ENCODE data around the gene CCM2L.
A peak's percentile ranks its signal among the peaks of the same experiment; 100 is the strongest.
"Not testable (repeated sequence)": the region's sequence is repeated elsewhere in the genome, so short reads cannot be mapped to it uniquely, and the experiment has no call there.

The CCM2L gene

DNA sequence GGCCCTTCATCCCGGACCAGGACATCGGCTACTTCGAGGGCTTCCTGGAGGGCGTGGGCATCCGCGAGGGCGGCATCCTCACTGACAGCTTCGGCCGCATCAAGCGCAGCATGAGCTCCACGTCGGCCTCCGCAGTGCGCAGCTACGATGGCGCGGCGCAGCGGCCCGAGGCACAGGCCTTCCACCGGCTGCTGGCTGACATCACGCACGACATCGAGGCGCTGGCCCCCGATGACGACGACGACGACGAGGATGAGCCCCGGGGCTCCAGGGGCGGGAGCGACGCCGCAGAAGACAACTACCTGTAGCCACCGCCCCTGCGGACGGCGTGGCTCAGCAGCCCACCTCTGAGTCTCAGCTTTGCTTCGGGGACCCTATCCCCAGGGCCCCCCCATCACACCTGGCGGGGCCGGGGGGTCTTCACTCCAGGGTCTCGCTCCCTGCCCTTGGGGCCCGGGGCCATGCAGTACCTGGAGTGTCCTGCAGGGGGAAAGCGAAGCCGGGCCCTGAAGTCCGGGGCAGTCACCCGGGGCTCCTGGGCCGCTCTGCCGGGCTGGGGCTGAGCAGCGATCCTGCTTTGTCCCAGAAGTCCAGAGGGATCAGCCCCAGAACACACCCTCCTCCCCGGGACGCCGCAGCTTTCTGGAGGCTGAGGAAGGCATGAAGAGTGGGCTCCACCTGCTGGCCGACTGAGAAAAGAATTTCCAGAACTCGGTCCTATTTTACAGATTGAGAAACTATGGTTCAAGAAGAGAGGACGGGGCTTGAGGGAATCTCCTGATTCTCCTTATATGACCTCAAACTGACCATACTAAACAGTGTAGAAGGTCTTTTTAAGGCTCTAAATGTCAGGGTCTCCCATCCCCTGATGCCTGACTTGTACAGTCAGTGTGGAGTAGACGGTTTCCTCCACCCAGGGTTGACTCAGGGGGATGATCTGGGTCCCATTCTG, 21.0 kb downstream of the CCM2L start:
- peak; percentile 63 for DNase-seq

DNA sequence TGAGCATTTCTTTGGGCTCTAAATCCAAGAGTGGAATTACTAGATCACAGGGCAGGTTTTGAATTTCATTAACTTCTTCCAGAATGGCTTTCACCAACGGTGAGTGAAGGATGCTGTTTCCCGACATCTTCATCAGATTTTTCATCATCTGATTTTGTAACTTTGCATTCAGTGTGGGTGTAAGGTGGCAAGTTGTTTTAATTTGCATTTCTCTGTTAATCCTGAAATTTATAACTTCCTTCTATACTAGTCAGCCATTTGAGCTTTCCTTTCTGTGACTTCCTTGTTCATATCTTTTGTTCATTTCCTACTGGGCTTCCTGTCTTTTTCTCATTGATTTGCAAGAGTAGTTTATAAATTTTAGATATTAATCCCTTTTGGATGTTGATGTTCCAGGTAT, 23.1 kb downstream of the CCM2L start:
- no peak for DNase-seq

DNA sequence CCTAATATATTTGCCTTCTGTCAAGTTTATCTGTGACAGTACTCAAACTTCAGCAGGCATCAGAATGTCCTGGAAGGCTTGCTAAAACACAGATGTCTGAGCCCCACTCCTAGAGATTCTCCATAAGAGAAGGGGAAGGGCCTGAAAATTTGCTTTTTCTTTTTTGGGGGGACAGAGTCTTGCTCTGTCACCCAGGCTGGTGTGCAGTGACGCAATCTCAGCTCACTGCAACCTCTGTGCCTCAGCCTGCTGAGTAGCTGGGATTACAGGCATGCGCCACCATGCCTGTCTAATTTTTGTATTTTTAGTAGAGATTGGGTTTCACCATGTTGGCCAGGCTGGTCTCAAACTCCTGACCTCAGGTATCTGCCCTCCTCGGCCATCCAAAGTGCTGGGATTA, 23.5 kb downstream of the CCM2L start:
- not testable (repeated sequence) for DNase-seq

DNA sequence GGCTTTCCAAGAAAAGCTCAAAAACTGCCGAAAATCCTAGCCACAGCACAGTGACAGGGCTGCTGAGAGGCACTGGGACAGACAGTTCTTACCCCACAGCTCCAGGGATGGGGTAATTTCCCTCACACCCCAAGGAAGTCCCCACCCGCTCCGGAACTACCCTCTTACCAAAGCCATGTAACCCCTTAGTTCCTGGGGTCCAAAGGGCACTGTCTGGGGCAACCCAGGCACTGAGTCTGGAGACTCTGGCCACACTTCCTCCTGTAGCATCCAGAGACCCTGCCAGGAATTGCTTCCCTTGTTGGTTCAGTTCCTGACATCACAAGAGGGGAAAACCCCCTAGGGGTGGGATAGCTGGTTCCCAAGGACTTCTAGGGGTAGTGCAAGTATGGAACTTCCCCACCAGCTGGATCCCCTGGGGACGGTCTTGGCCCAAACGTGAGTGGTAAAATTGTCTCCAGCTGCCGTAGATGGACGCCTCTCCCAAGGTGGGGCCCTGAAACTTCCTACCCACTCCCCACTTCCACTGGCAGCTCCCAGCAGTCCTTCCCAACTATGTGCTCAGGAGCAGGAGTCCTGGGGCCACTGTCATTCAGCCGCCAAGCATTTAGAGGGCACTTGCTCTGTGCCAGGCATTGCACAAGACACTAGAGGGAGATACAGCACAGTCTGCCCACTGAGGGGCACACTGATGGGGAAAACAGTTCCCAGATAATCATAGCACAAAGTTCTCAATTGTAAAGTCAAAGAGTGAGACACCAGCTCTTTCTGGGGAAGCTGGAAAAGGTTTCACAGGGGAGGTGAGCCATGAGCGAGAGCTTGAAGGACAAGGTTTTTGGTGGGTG, 24.6 kb downstream of the CCM2L start:
- no peak for DNase-seq

DNA sequence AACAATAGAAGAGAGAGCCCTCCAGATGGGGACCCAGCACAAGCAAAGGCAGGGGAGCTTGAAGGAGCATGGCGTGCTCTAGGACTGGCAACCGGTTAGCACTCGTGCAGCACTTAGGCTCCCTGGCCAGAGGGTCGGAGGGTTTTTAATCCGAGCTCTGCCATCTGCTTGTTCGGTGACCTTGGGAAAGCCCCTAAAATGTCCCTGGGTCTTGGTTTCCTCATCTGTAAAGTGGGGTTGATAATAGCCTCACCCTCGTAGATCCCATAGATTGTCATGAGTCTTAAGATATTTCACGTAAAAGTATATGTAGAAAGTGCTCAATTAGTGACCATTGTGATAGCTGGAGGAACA, 25.2 kb downstream of the CCM2L start:
- DNase-seq = no peak

DNA sequence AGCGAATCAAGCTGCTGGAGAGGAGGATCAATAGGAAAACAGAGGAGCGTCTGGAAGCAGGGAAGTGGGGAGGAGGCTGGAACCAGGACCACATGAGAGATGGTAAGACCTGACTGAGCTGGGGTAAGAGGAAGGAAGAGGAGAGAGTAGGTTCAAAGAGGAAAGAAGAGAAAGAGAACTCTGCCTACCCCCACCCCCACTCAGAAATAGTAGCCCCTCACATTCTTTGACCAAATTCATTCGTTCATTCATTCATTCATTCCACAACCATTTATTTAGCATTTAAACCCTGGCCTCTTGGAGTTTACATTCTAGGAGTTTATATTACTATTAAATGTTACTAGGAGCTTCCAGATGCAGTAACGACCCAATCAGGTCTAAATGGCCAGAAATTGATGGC, 26.0 kb downstream of the CCM2L start:
- no peak for DNase-seq

DNA sequence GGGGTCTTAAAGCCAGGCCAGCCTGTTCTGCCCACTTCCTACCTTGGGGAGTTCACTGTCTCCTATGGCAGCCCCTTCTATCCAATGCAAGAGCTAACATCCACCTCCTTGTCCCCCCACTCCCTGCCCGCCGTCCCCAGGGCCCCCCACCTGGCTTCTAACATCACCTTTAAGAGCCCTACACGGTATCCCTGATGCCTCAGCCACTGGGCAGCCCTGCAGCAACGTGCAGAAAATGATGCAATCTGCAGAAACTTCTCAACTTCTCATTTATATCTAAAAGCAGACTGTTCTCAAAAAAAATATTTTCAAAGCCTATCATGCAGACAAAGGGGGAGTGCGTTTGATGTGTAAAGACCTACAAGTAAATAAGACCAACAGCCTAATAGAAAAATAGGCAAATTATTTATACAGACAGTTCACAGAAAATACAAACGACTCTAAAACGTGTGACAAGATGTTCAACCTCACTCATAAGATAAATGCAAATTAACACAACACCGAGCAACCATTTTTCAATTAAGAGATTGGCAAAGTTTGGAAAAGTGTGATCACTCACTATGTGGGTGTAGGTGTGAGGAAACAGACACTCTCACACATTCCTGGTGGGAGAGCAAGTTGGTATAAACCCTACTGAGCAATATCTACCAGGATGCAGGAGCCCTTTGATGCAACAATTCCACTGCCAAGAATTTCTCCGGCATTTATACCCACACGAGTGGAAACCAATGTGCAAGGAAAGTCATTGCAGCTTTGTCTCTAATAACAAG, 26.7 kb downstream of the CCM2L start:
- no peak for DNase-seq

DNA sequence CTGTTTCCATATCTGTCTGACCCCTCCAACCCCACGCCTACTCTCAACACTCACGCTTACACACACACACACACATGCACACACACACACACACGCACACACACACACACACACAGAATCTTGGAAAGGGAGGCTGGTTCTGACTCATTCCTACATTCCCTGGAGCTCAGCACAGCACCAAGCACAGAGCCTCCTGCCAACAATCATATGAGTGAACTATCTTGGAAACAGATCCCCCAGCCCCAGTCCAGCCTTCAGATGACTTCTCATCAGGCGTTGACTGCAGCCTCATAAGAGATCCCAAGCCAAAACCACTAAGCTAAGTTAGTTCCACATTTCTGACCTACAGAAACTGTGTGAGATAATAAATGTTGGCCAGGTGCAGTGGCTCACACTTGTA, 27.7 kb downstream of the CCM2L start:
- DNase-seq = no peak

DNA sequence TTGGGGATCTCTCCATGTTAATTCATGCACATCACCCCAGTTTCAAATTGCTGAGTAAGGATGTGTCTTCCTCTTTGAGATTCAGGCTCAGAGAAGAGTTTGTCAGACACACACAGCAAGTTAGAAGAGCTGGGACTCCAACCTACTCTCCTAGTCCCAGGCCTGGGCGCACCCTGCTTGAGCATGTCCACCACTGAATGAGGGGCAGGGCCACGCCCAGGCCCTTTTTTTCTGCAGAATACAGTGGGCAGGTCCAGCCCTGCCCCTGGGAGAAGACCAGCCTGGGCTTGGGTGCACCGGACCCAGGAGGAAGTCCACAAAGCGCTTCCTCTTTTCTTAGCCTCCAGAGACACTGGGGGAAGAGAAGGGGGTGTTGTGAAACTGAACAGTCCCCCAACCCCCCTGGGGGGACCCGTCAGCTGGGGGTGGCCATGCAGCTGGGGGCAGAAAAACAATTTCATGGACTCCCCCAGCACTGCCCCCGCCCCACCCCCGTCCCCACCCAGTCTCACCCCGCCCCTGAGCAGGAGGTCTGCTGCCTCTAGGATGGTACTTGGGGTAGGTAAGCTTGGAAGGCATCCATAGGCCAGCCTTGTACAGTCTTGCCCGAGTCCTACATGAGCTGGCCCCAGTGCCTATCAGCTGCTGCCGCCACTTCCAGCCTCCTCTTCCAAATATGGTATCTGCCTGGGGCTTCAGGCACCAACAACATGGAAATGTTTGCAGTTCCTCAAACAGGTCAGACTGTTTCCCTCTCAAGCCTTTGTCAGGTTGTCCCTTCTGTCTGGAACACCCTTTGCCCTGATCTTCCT, 30.1 kb downstream of the CCM2L start:
- DNase-seq = no peak

DNA sequence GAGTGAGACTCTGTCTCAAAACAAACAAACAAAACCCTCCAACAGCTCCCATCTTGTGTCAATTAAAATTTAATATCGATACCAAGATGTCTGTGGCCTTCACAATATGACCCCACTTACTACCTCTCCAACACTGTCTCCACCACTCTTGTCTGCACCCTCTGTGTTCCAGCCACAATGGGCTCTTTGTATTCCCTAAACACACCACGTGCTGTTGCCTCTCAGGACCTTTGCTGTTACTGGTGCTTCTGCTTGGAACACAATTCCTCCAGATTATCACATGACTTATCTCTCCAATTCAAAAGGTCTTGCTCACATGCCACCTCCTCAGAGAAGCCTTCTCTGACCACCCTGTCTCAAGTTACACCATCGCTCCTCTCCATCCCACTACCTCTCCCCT, 35.8 kb downstream of the CCM2L start:
- no peak for DNase-seq

DNA sequence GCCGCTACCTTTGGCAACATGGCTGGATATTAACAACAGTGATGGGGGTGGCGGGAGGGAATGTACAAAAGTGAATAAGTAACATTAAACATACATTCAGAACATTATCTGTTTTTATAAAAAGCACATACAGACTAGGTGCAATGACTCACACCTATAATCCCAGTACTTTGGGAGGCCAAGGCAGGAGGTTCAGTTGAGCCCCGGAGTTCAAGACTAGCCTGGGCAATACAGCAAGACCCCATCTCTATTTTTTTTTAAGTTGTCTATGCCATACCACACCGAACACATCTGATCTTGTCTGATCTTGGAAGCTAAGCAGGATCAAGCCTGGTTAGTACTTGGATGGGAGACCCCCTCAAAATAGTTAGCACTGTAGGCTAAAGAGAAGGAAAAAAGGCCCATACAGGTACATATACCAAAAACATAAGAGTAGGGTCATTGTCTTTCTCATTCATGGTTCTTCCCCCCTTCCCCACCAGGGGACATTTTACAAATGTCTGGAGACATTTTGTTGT, 40.1 kb downstream of the CCM2L start:
- no peak for DNase-seq

DNA sequence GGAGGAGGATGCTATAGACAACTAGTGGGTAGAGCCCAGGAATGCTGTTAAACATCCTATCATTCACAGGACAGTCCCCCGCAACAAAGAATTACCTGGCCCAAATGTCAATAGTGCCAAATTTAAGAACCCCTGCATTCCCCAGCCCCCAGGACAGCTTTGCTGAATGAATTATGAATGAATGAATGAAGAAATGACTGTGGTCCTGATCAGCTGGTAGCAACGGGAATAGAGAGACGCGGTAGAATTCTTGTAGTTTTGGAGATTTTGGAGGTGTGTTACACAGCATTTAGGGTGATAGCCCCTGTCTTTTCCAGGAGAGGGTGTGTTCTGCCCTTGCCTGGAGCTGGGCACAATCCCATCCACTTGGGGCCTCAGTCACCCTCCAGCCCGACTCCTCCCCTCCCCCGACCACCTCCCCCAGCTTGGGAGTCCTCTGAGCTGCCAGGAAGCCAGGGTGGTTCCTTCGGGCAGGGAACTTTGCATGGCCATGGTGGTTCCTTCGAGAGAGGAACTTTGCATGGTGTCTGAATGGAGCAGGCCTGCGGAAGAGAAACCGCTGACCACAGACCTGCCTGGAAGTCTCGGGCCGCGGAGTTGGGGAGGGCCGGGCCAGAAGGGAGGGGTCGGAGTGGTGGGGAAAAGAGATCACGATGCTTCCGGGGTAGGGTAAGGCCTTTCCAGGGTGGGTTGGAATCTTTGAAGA, 40.8 kb downstream of the CCM2L start:
- DNase-seq = no peak

DNA sequence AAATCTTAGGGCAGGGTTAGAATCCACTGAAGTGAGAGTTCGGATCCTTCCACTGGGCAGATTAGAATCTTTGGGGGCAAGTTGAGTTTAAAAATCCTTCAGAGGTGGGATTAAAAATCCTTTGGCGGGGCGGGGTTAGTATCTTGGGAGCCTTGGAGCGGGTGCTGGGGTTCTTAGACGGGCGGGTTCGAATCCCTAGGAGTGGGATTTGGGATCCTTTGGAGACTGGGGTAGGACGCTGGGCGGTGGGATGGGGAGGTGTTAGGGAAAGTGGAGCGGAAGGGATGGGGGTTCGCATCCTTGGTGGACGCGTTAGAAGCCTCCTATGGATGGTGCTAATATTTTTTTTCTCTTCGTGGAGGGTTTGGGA, 41.5 kb downstream of the CCM2L start:
- no peak for DNase-seq

DNA sequence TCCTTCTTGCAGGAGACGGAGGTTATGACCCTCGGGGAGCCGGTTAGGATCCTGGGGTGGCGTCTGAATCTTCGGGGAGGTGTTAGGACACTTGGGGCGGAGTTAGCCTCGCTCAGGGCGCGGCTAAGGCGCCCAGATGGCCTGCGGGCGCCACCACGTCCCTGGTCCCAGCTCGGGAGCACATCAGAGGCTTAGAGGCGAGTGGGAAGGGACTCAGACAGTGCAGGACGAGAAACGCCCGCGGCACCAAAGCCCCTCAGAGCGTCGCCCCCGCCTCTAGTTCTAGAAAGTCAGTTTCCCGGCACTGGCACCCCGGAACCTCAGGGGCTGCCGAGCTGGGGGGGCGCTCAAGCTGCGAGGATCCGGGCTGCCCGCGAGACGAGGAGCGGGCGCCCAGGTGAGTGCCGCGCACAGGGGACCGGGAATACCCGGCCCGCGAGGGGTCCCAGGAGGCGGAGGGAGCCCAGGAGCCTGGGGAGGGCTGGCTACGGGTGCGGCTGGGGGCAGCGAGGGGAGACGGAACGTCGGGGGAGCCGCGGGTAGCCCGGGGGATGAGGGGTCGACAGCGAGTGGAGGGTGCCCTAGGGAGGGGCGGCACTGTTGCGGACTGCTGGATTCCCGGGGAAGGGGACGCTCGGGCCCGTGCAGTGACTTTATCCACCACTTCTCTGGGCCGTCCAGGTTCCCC, 42.0 kb downstream of the CCM2L start, which contains the start of gene HCK:
TSS of gene HCK (plus strand) at position 153 of the 688 bp plus-strand sequence.
- peak; percentile 16 for DNase-seq

DNA sequence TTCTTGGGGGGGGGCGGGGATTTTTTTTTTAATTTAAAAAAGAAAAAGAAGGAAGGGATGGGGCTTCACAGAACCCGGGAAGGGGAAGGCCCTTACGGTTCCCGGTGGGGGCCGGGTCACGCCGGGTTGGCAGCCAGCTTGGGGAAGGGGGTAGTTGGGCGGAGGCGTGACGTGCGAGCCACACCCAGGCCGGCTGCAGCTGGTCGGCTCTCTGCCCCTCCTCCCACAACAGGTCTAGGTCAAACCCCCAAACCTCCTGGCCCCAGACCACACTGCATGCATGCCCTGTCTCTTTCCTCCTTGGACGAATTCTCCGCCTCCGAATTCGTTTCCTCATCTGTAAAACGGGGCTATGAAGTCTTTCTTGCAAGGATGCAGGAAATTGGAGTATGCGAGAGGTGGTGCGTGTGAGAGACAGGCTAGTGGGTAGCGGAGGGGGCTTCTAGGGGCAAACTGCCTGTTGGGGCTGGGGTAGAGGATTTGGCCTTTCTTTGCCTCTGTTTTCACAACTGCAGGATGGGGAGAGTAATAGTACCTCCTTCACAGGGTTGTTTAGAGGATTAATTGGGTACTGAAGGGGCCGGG, 42.6 kb downstream of the CCM2L start:
- no peak for DNase-seq

DNA sequence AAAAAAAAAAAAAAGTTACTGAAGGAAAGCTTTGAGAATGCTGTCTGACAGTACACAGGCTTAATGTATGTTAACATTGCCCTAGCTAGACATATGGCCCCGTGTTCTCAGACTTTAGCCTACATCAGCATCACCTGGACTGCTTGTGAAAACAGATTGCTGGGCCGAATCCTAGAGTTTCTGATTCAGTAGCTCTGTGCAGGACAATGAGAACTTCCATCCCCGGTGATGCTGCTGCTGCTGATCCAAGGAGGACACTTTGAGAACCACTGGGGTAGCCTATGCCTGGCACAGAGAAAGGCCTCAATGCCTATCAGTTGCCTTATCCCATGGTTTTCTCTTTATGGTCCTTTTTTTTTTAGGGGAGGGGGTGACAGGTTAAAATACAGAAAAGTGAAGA, 43.4 kb downstream of the CCM2L start:
- no peak for DNase-seq

DNA sequence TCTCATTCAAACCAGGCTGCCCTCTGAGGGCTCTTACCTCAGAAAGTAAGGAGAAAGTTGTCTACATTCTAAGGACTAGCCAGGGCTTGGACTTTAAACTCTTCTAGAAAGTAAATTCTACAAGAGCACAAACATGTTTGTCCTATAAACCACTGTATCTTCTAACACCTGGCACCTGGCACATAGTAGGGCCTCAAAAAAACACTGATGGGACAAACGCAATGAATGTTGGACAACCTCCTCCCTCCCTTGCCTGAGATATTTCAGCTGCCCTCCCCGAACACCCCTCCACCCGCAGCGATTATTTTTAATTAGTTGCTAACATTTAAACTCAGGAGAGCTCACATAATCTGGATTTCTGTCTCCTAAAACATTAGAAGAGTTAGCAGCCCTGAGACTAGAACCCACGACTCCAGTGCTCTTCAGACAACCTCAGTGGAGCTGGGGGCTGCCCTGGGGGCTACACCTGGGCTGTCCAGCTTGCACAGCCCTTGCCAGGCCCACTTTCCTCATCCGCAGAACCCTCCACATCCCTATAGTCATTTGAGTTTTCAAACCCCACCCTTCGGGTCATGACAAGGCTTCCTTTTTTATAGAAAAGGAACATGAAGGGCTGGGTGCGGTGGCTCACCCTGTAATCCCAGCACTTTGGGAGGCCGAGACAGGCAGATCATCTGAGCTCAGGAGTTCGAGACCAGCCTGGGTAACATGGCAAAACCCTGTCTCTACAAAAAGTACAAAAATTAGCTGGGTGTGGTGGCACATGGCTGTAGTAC, 46.7 kb downstream of the CCM2L start:
- no peak for DNase-seq

DNA sequence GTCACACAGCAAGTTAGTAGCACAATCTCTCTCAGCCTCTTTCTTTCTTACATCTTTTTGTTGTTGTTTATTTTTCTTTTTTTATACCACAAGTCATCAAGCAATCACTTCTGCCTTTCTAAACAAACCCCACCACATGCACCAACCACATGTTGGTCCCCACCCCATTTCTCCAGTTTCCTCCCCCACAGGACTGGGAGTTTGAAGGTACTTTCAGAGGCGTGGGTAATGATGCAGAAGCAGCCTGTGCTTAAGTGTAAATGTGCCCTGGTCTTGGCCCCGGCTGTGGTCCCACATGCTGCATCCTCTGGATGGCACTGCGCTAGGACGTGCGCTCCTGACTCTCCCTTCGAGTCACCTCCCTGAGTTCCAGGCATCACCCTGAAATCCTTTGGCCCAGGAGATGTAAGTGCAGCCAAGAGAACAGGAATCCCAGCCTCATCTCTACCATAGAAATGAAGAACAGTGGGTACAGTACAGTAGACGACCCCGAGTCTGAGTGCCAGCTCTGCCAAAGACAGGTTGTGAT, 47.5 kb downstream of the CCM2L start:
- no peak for DNase-seq

DNA sequence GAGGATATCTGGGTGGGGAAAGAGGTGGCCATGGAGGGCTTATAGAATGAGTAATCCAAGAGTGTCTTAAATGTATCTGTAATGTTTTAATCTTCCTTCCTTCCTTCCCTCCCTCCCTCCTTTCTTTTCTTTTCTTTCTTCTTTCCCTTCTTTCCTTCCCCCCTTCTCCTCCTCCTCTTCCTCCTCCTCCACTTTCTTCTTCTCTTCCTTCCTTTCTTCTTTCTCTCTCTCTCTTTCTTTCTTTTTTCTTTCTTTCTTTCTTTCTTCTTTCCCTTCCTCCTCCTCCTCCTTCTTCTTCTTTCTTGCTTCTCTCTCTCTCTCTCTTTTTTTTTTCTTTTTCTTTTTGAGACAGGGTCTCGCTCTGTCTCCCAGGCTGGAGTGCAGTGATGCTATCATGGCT, 49.0 kb downstream of the CCM2L start:
- DNase-seq = no peak
